HG03354 (cell line): ENCODE measurements around the gene PAWR.

Source experiments
- ATAC-seq: cut with Tn5 transposase; IDR thresholded peaks from one replicate; pipeline ENCODE4 v1.9.1; 2021; ENCODE audit warnings: mild to moderate bottlenecking; ENCODE audit not compliant: unreplicated experiment, poor library complexity, severe bottlenecking

Gene PAWR

GRCh38 chr12:79690638-79691510, at the start of gene PAWR:
PAWR (minus strand) TSS chr12:79690964; CDS start chr12:79690244, 720 bp downstream.
- ATAC-seq, result peak; percentile 62

- ATAC-seq, result peak; percentile 91
Observed at GRCh38 chr12:79737875-79738718, 47.3 kb upstream of the PAWR start.

- ATAC-seq, result no peak
Observed at GRCh38 chr12:79732638-79733037, 41.9 kb upstream of the PAWR start.

GRCh38 chr12:79725987-79726386, 35.2 kb upstream of the PAWR start:
- ATAC-seq, result no peak

GRCh38 chr12:79717006-79717405, 26.2 kb upstream of the PAWR start:
- no peak for ATAC-seq

GRCh38 chr12:79715308-79715707, 24.5 kb upstream of the PAWR start:
- no peak for ATAC-seq

GRCh38 chr12:79710707-79711483, 20.1 kb upstream of the PAWR start:
- no peak for ATAC-seq

GRCh38 chr12:79707830-79708229, 17.1 kb upstream of the PAWR start:
- no peak for ATAC-seq

GRCh38 chr12:79706676-79707075, 15.9 kb upstream of the PAWR start:
- ATAC-seq, result no peak

GRCh38 chr12:79706156-79706555, 15.4 kb upstream of the PAWR start:
- ATAC-seq, result no peak

- no peak for ATAC-seq
Observed at GRCh38 chr12:79698966-79699365, 8.2 kb upstream of the PAWR start.

GRCh38 chr12:79696416-79696815, 5.7 kb upstream of the PAWR start:
- no peak for ATAC-seq

- no peak for ATAC-seq
Observed at GRCh38 chr12:79692860-79693577, 2.3 kb upstream of the PAWR start.

- ATAC-seq, result no peak
Observed at GRCh38 chr12:79691511-79692248, 916 bp upstream of the PAWR start.

GRCh38 chr12:79690142-79690637, 574 bp downstream of the PAWR start:
- ATAC-seq, result peak; percentile 33

GRCh38 chr12:79689477-79690141, 1.2 kb downstream of the PAWR start:
- ATAC-seq, result peak; percentile 26

- peak; percentile 10 for ATAC-seq
Observed at GRCh38 chr12:79689061-79689476, 1.7 kb downstream of the PAWR start.
